BLaER1 (cell line): Measurements from ENCODE around the gene SVOP.

ENCODE experiments used
- H3K27ac ChIP-seq: shearing (Covaris generic); formaldehyde crosslinking; 2 replicates; pipeline ENCODE4 v1.8.1; 2022
- H3K27me3 ChIP-seq: shearing (Covaris generic); formaldehyde crosslinking; 2 replicates; pipeline ENCODE4 v1.8.1; 2022
- H3K36me3 ChIP-seq: shearing (Covaris generic); formaldehyde crosslinking; 2 replicates; pipeline ENCODE4 v1.8.1; 2022
- H3K4me1 ChIP-seq: shearing (Covaris generic); formaldehyde crosslinking; 2 replicates; pipeline ENCODE4 v1.8.1; 2022
- H3K4me2 ChIP-seq: shearing (Covaris generic); formaldehyde crosslinking; 2 replicates; pipeline ENCODE4 v1.8.1; 2022
- H3K4me3 ChIP-seq: shearing (Covaris generic); formaldehyde crosslinking; 2 replicates; pipeline ENCODE4 v1.8.1; 2022
- H3K9ac ChIP-seq: shearing (Covaris generic); formaldehyde crosslinking; 2 replicates; pipeline ENCODE4 v1.8.1; 2022
- H3K9me3 ChIP-seq: shearing (Covaris generic); formaldehyde crosslinking; 2 replicates; pipeline ENCODE4 v1.8.1; 2022
- H4K20me1 ChIP-seq: shearing (Covaris generic); formaldehyde crosslinking; 2 replicates; pipeline ENCODE4 v1.8.1; 2022
- Cebpa-rat ChIP-seq: shearing (Covaris generic); IDR thresholded peaks from 2 replicates; pipeline ENCODE4 v1.8.1; 2022

SVOP gene

DNA sequence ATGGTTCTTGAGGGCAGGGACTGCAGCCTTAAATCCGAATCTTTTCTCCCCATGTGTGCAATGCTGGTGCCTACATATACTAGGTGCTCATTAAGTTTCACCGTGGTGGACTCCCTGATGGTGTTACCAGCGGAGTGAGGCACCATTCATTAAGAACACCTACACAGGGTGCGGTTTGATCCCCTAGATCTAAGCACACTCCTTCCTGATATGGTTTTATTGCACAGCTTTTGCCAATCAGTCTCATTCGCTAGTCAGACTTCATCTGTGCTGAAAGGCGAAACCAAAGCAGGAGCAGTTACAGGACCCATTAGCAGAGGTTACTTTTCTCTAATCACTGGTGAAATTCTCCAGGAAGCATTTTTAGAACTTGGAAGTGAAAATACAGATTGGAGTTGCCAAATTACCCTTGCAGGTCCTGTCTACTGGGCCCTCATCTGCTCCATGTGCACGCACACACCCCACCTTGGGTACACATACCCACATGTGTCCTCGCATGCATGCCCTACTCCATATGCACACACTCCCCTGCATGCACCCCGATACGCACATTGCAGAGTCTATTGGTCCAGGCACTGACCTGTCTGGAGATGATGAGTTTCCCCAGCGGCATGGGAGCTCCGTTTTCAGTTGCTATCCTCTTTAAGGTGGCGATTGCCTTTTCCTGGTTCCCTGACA lies 82.5 kb downstream of the SVOP start:
- Histone ChIP-seq H3K27me3 (no peaks in the 10 kb centered on the region), H3K4me1 (no peaks in the 10 kb centered on the region), H3K4me3 (no peak overlapping the region), H3K4me2 (no peak overlapping the region), H4K20me1 (no peaks in the 10 kb centered on the region), H3K9me3 (no peaks in the 10 kb centered on the region), H3K27ac (no peak overlapping the region), H3K9ac (no peak overlapping the region), H3K36me3 (no peaks in the 10 kb centered on the region)
- TF ChIP-seq Cebpa-rat: no peak

DNA sequence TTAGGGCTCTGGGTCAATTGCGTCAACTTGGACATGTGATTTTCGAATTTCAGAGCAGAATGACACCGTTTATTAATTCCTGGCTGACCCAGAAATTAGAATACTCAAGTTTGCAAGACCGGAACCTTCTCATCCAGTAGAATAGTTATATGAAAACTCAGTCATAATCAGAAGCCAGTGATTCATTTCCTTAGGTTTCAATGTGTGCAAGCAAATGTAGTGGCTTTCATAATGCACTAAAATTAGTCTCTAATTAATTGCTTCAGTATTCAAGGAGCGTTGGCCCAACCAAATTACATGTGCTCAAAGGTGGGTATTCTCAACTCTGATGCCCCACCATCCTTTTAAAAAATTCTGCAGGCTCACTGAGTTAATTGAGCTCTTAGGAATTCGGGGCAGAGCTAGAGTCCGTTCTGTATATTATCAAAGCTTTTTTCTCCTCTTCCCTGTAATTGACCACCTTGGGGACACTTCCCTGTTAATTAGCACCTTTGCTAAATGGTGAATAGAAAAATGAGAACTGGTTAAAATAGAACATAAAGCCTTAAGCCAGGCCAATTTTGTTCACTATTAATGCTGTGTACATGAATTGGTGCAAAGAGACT lies 85.6 kb downstream of the SVOP start:
- H3K36me3 ChIP-seq: no peaks in the 10 kb centered on the region
- H3K4me2 ChIP-seq: no peak overlapping the region
- H3K4me3 ChIP-seq: no peak overlapping the region
- no peaks in the 10 kb centered on the region for H4K20me1 ChIP-seq
- no peak for TF ChIP-seq Cebpa-rat
- H3K9ac ChIP-seq: no peak overlapping the region
- H3K4me1 ChIP-seq: no peaks in the 10 kb centered on the region
- no peak overlapping the region for H3K27ac ChIP-seq
- no peaks in the 10 kb centered on the region for H3K9me3 ChIP-seq
- H3K27me3 ChIP-seq: no peaks in the 10 kb centered on the region

DNA sequence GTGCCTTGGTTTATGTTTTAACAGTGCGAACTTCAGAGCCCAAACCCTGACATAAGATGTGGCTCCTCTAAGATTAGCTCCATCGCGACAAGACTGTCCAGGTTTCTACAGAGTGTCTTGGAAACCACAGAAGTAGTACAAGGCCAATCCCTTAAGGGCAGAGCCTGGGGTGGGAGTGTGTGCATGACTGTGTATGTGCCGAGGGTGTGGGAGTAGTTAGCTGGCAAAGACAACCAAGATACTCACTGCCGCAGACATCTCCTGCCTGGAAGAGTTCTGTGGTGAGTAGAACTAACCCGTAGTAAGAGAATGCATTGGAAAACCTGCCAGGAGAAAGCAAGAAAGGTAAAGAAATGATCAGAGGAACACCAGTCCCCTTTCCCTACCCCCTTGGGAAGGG lies 86.9 kb downstream of the SVOP start:
- Histone ChIP-seq H3K4me1 (no peaks in the 10 kb centered on the region), H3K4me3 (no peak overlapping the region), H3K36me3 (no peaks in the 10 kb centered on the region), H3K4me2 (no peak overlapping the region), H3K27me3 (no peaks in the 10 kb centered on the region), H3K9me3 (no peaks in the 10 kb centered on the region), H4K20me1 (no peaks in the 10 kb centered on the region), H3K9ac (no peak overlapping the region), H3K27ac (no peak overlapping the region)
- TF ChIP-seq Cebpa-rat: no peak

DNA sequence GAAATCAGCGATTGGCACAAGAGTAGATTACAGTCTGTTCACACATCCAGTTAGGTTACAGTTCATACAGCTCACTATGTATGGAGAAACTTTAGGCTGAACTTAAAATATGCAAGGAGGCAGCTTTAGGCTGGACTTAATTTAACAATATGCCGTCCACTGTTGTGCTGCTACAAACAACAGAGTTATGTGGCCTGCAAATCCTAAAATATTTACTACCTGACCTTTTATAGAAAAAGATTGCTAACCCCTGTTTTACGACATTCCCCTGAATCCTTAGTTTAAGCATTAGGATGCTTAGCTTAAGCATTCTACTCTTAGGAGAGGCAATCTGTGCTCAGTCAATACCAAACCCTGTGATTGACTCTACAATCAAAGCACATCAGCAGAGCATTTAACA lies 90.1 kb downstream of the SVOP start:
- no peak for TF ChIP-seq Cebpa-rat
- H3K9me3 ChIP-seq: no peaks in the 10 kb centered on the region
- H3K36me3 ChIP-seq: no peaks in the 10 kb centered on the region
- H3K4me3 ChIP-seq: no peak overlapping the region
- no peaks in the 10 kb centered on the region for H3K27me3 ChIP-seq
- no peak overlapping the region for H3K9ac ChIP-seq
- H4K20me1 ChIP-seq: no peaks in the 10 kb centered on the region
- H3K27ac ChIP-seq: no peak overlapping the region
- H3K4me1 ChIP-seq: no peaks in the 10 kb centered on the region
- H3K4me2 ChIP-seq: no peak overlapping the region

GRCh38 chr12:108930155-108930554 lies 90.7 kb downstream of the SVOP start:
- Histone ChIP-seq H3K9me3 (no peaks in the 10 kb centered on the region), H3K4me3 (no peak overlapping the region), H3K4me2 (no peak overlapping the region), H3K4me1 (no peaks in the 10 kb centered on the region), H4K20me1 (no peaks in the 10 kb centered on the region), H3K27ac (no peak overlapping the region), H3K27me3 (no peaks in the 10 kb centered on the region), H3K36me3 (no peaks in the 10 kb centered on the region), H3K9ac (no peak overlapping the region)
- TF ChIP-seq Cebpa-rat: no peak

DNA sequence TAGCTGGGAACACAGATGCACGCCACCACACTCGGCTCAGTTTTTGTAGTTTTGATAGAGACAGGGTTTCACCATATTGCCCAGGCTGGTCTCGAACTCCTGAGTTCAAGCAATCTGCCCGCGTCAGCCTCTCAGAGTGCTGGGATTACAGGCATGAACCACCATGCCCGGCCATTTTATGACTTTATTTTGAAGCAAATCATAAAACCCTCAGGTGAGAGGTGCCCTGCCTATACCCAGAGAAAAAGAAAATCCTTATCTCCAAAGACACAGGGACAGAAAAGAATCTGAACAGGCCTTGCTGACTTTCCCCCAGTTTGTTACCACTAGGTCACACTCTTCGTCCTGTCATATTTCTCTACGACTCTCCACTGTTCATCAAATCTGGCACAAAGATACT lies 92.2 kb downstream of the SVOP start:
- no peak overlapping the region for H3K9ac ChIP-seq
- H3K4me2 ChIP-seq: no peak overlapping the region
- H3K4me1 ChIP-seq: no peaks in the 10 kb centered on the region
- no peaks in the 10 kb centered on the region for H3K27me3 ChIP-seq
- no peak overlapping the region for H3K4me3 ChIP-seq
- no peaks in the 10 kb centered on the region for H3K36me3 ChIP-seq
- H3K27ac ChIP-seq: no peak overlapping the region
- no peaks in the 10 kb centered on the region for H3K9me3 ChIP-seq
- H4K20me1 ChIP-seq: no peaks in the 10 kb centered on the region
- TF ChIP-seq Cebpa-rat: no peak

DNA sequence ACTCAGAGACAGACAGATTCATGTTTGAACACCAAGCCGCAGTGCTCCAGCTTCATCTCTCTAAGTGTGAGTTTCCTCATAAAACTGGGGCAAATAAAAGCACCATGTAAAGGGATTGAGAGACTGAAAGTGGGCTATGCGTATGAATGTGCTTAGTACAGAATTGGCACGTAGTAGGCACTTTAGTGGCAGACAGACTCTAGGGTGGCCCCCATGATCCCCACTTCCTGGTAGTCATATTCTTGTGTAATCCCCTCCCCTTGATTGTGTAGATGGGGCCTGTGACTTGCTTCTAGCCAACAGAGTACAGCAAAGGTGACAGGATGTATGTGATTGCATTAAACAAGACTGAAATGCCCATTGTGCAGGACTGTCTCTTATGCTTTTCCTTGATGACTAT lies 98.0 kb downstream of the SVOP start:
- Histone ChIP-seq H3K4me2 (no peak overlapping the region), H4K20me1 (no peaks in the 10 kb centered on the region)

GRCh38 chr12:108921946-108922345 lies 98.9 kb downstream of the SVOP start:
- no peaks in the 10 kb centered on the region for H3K4me1 ChIP-seq
- no peak overlapping the region for H3K9ac ChIP-seq
- H3K4me2 ChIP-seq: no peak overlapping the region
- no peaks in the 10 kb centered on the region for H3K27me3 ChIP-seq
- H3K4me3 ChIP-seq: no peak overlapping the region
- no peaks in the 10 kb centered on the region for H4K20me1 ChIP-seq
- H3K36me3 ChIP-seq: no peaks in the 10 kb centered on the region
- 0 out of 2 replicates have a peak, but pooled peaks cover 4% of the 10 kb centered on the region for H3K9me3 ChIP-seq
- no peak for TF ChIP-seq Cebpa-rat
- no peak overlapping the region for H3K27ac ChIP-seq

More for the DNA sequence above, 98.0 kb downstream of the SVOP start:
- Histone ChIP-seq H3K9ac (no peak overlapping the region), H3K9me3 (0 out of 2 replicates have a peak, but pooled peaks cover 4% of the 10 kb centered on the region), H3K27ac (no peak overlapping the region), H3K4me1 (no peaks in the 10 kb centered on the region), H3K36me3 (no peaks in the 10 kb centered on the region), H3K27me3 (no peaks in the 10 kb centered on the region), H3K4me3 (no peak overlapping the region)
- no peak for TF ChIP-seq Cebpa-rat

- Histone ChIP-seq H3K4me1 (peaks cover 1% of the 10 kb centered on the region; the same call in 1 of the 2 replicates), H3K4me2 (no peak overlapping the region), H3K9me3 (0 out of 2 replicates have a peak, but pooled peaks cover 4% of the 10 kb centered on the region), H3K27me3 (no peaks in the 10 kb centered on the region), H3K27ac (no peak overlapping the region), H4K20me1 (no peaks in the 10 kb centered on the region), H3K4me3 (no peak overlapping the region), H3K36me3 (no peaks in the 10 kb centered on the region), H3K9ac (no peak overlapping the region)
- TF ChIP-seq Cebpa-rat: no peak
These were observed 101.8 kb downstream of the SVOP start for GRCh38 chr12:108918960-108919642.

DNA sequence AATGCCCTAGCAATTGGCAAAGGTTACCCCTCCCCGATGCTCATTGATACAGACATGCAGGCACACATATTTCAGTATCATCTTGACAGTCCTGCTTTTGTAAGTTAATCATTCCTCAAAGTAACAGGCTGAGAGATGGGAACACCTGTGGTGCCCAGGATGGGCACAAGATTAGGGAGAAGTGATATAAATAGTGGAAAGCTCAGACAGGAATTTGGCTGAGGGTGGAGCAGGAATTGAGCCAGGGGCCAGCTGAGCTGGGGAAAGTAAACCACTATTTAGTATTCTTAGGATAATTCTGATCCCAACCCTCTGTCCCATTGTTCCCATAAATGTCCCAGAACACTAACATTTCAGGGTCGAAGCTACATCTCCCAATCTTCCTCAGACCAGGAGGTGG lies 102.7 kb downstream of the SVOP start:
- no peak overlapping the region for H3K4me2 ChIP-seq
- no peaks in the 10 kb centered on the region for H3K36me3 ChIP-seq
- H3K27me3 ChIP-seq: no peaks in the 10 kb centered on the region
- no peak for TF ChIP-seq Cebpa-rat
- H3K4me3 ChIP-seq: no peak overlapping the region
- H4K20me1 ChIP-seq: no peaks in the 10 kb centered on the region
- H3K9me3 ChIP-seq: 0 out of 2 replicates have a peak, but pooled peaks cover 4% of the 10 kb centered on the region
- H3K4me1 ChIP-seq: peaks cover 7% of the 10 kb centered on the region; the same call in 1 of the 2 replicates
- no peak overlapping the region for H3K9ac ChIP-seq
- no peak overlapping the region for H3K27ac ChIP-seq
